Peyer's patch (tissue), 4 donors: ENCODE measurements around the gene PCGF3.

ENCODE experiments used
- CTCF ChIP-seq, 6 experiments: fragments of 450-650 bp in 4 of 6; fragments of 200-600 bp in 2 of 6; sonication (generic) in 1 of 6; IDR thresholded peaks; one replicate each; pipeline ENCODE4 v1.5.1; 2017 to 2019; ENCODE audit warnings: antibody characterized with exemption in 6 of 6, mild to moderate bottlenecking in 3 of 6, moderate library complexity in 1 of 6
- POLR2A ChIP-seq, 2 donors: fragments of 450-650 bp; IDR thresholded peaks; one replicate each; pipeline ENCODE4 v1.5.1; 2017; ENCODE audit warnings: antibody characterized with exemption in 2 of 2, mild to moderate bottlenecking in 2 of 2, moderate library complexity in 2 of 2

GRCh38 chr4:779555-779954 is 73.9 kb downstream of the PCGF3 start:
- TF ChIP-seq CTCF (IDR thresholded peaks at IDR 0.05) (no peak), POLR2A (IDR thresholded peaks at IDR 0.05) (no peak)
